Measurements from ENCODE around the gene RAMP3. TPM values are rescaled to one million over a fixed set of nuclear protein-coding genes. Genes with fewer than 3 reads are reported as not detected.
"Not testable (repeated sequence)": the region's sequence is repeated elsewhere in the genome, so short reads cannot be mapped to it uniquely, and the experiment has no call there.

Gene RAMP3
- total RNA-seq = not detected
- polyA plus RNA-seq = not detected

DNA sequence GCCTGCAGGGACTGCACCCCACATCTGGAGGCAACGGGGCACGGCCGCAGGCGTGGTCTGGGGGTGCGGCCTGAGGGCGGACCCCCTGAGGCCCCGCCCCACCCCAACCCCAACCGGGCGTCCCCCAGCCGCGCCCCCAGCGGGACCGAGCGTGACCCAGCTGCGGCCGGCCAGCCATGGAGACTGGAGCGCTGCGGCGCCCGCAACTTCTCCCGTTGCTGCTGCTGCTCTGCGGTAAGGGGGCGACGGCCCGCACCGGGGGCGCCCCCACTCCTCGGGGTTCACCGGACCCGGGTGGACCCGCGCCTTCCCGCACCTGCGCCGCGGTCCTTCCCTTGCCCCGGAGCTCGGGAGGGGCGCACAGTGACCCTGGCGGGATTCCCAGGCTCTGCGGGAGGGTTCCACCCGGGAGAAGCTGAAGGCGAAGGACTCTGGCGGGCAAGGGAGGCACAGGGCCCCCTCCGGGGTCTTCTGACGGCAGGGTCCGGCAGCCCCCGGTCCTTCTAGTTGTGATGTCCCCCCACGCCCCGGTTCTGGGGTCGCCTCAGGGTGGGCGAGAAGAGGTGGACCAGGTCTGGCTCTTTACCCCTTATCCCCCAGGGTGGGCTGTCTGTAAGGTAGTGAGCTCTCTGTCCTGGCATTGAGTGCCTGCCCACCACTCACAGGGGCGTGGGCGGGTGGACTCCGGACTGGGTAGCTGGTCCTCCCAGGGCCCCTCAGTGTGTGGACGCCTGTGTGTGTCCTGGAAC, at the start of gene RAMP3:
RAMP3 (plus strand) TSS at position 139 of the 749 bp plus-strand sequence; CDS start at position 177, 38 bp downstream.
- Histone ChIP-seq H3K27me3 (ENCODE audit: control insufficient read depth, insufficient read depth, low read length) (peaks cover 11% of the 10 kb centered on the region), H3K27ac (ENCODE audit: insufficient read depth, low read length, poor library complexity, severe bottlenecking) (no peak within 1 kb of the TSS), H3K4me1 (ENCODE audit: control insufficient read depth, insufficient read depth, low read length, poor library complexity, severe bottlenecking) (no peaks in the 10 kb centered on the region), H3K4me3 (ENCODE audit: low read depth, low read length) (no peak within 1 kb of the TSS), H3K9me3 (ENCODE audit: control insufficient read depth in 2 of 2, low read length in 2 of 2) (no peaks in the 10 kb centered on the region), H3K36me3 (ENCODE audit: control insufficient read depth, insufficient read depth, low read length) (no peaks in the 10 kb centered on the region)
- DNase-seq = no peak
- Mint-ChIP-seq H3K36me3 (no peaks in the 10 kb centered on the region), H3K27ac (no peak within 1 kb of the TSS), H3K4me3 (no peak within 1 kb of the TSS), H3K27me3 (peaks cover 34% of the 10 kb centered on the region), H3K4me1 (peaks cover 0 to 17% (median 6%) of the 10 kb centered on the region in 4 donors), H3K9me3 (no peaks in the 10 kb centered on the region)
- ATAC-seq (ENCODE audit: low read depth in 2 of 2) = no peak

GRCh38 chr7:45108863-45109262, 48.7 kb upstream of the RAMP3 start:
- H3K4me1 Mint-ChIP-seq = peaks cover 20 to 54% (median 32%) of the 10 kb centered on the region in 4 donors
- H3K36me3 ChIP-seq (ENCODE audit: control insufficient read depth, insufficient read depth, low read length) = peaks cover 56% of the 10 kb centered on the region
- peak overlapping the region in 1 of 3 donors; percentile 60 for H3K27ac Mint-ChIP-seq
- no peak overlapping the region for H3K27ac ChIP-seq (ENCODE audit: insufficient read depth, low read length, poor library complexity, severe bottlenecking)
- no peak for ATAC-seq (ENCODE audit: low read depth in 2 of 2)
- no peak for DNase-seq
- peaks cover 14% of the 10 kb centered on the region for H3K27me3 Mint-ChIP-seq
- H3K4me3 Mint-ChIP-seq = peak overlapping the region; percentile 9 to 46 (median 30)
- peaks cover 0 to 1% (median 0%) of the 10 kb centered on the region in 7 donors for H3K9me3 Mint-ChIP-seq
- H3K4me3 ChIP-seq (ENCODE audit: low read depth, low read length) = no peak overlapping the region
- H3K4me1 ChIP-seq (ENCODE audit: control insufficient read depth, insufficient read depth, low read length, poor library complexity, severe bottlenecking) = peaks cover 42% of the 10 kb centered on the region
- peaks cover 15% of the 10 kb centered on the region for H3K36me3 Mint-ChIP-seq
- no peaks in the 10 kb centered on the region for H3K9me3 ChIP-seq (ENCODE audit: control insufficient read depth in 2 of 2, low read length in 2 of 2)
- H3K27me3 ChIP-seq (ENCODE audit: control insufficient read depth, insufficient read depth, low read length) = no peaks in the 10 kb centered on the region

DNA sequence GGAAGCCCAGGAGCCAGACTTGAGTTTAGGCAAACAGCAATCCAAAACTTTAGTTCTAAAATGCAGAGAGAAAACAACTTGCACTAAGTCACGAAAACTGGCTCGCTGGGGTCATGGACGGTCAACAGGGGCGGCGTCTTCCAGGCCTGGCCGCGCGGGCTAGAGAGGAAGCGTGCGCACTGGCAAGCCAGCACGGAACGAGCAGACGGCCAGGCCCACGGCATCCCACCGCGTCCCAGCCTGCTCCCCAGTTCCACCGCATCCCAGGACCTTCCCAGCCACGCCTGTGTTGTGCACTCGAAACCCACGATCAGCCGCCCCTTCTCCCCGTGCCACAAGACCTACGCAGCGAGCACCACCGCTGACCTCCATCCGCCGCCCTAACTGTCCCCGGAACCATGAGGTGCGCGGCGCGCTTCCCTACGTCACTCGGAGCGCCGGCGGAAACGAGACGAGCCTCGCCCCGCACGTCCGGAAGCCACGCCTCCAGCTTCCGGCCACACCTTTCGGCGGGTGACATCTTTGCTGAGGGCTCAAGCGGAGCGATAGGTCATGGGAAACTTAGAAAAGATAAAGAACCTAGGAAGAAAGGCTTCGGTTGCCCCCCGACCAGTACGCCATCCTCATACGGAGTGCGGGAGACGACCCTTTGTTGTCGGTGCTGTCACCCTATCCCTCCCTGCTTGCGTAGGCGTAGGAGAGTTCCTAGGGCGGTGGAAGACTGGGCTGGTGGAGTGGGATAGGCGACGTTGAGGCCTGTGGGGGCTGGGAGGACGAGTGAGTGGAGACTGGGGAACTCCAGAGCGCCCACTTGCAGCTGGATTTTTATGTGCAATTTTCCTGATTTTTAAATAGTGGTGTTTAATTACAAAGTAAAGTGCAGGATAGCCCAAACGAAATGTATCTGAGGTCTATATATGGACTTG, 46.0 kb upstream of the RAMP3 start, which contains the start of gene TBRG4:
TBRG4 (minus strand) TSS at position 400 of the 926 bp plus-strand sequence. CDS start 2,460 bp downstream, outside the sequence.
- peaks cover 26% of the 10 kb centered on the region for H3K27me3 Mint-ChIP-seq
- peak within 1 kb of the TSS; percentile 99 to 100 (median 99) for H3K27ac Mint-ChIP-seq
- ATAC-seq (ENCODE audit: low read depth in 2 of 2) = peak; percentile 92 to 96
- Histone ChIP-seq H3K9me3 (ENCODE audit: control insufficient read depth in 2 of 2, low read length in 2 of 2) (no peaks in the 10 kb centered on the region), H3K4me3 (ENCODE audit: low read depth, low read length) (peak within 1 kb of the TSS; percentile 83), H3K36me3 (ENCODE audit: control insufficient read depth, insufficient read depth, low read length) (peaks cover 29% of the 10 kb centered on the region), H3K27me3 (ENCODE audit: control insufficient read depth, insufficient read depth, low read length) (peaks cover 18% of the 10 kb centered on the region), H3K27ac (ENCODE audit: insufficient read depth, low read length, poor library complexity, severe bottlenecking) (peak within 1 kb of the TSS; percentile 96), H3K4me1 (ENCODE audit: control insufficient read depth, insufficient read depth, low read length, poor library complexity, severe bottlenecking) (peaks cover 35% of the 10 kb centered on the region)
- DNase-seq = peak; percentile 91 to 97 (median 93)
- H3K4me3 Mint-ChIP-seq = peak within 1 kb of the TSS; percentile 91 to 96 (median 94)
- peaks cover 0 to 1% (median 0%) of the 10 kb centered on the region in 7 donors for H3K9me3 Mint-ChIP-seq
- H3K36me3 Mint-ChIP-seq = peaks cover 15% of the 10 kb centered on the region
- H3K4me1 Mint-ChIP-seq = peaks cover 20 to 53% (median 31%) of the 10 kb centered on the region in 4 donors

- no peaks in the 10 kb centered on the region for H3K9me3 ChIP-seq (ENCODE audit: control insufficient read depth in 2 of 2, low read length in 2 of 2)
- H3K27ac ChIP-seq (ENCODE audit: insufficient read depth, low read length, poor library complexity, severe bottlenecking) = no peak overlapping the region
- ATAC-seq (ENCODE audit: low read depth in 2 of 2) (no peak), DNase-seq (no peak)
- H3K4me3 Mint-ChIP-seq = peak overlapping the region; percentile 91 to 96 (median 94)
- peaks cover 0 to 1% (median 0%) of the 10 kb centered on the region in 7 donors for H3K9me3 Mint-ChIP-seq
- peaks cover 18% of the 10 kb centered on the region for H3K36me3 ChIP-seq (ENCODE audit: control insufficient read depth, insufficient read depth, low read length)
- H3K27ac Mint-ChIP-seq = peak overlapping the region; percentile 61 to 99 (median 99)
- H3K27me3 Mint-ChIP-seq = peaks cover 32% of the 10 kb centered on the region
- peaks cover 29% of the 10 kb centered on the region for H3K4me1 ChIP-seq (ENCODE audit: control insufficient read depth, insufficient read depth, low read length, poor library complexity, severe bottlenecking)
- H3K4me1 Mint-ChIP-seq = peaks cover 15 to 43% (median 26%) of the 10 kb centered on the region in 4 donors
- H3K27me3 ChIP-seq (ENCODE audit: control insufficient read depth, insufficient read depth, low read length) = peaks cover 22% of the 10 kb centered on the region
- no peak overlapping the region for H3K4me3 ChIP-seq (ENCODE audit: low read depth, low read length)
- peaks cover 10% of the 10 kb centered on the region for H3K36me3 Mint-ChIP-seq
Measured at GRCh38 chr7:45112648-45113047, 44.9 kb upstream of the RAMP3 start.

DNA sequence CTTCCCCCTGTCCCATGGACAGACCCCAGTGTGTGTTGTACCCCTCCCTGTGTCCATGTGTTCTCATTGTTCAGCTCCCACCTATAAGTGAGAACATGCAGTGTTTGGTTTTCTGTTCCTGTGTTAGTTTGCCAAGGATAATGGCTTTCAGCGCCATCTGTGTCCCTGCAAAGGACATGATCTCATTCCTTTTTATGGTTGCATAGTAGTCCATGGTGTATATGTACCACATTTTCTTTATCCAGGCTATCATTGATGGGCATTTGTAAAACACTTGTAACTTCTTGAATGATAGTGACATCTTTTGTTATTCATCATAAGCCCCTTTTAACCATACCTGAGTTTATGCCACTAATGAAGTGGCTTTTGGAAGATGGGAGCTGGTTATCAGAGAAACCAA, 43.3 kb upstream of the RAMP3 start:
- peaks cover 16% of the 10 kb centered on the region for H3K4me1 ChIP-seq (ENCODE audit: control insufficient read depth, insufficient read depth, low read length, poor library complexity, severe bottlenecking)
- Mint-ChIP-seq H3K27ac (peak overlapping the region in 1 of 3 donors; percentile 65), H3K4me3 (peak overlapping the region in 3 of 4 donors; percentile 29 to 59 (median 52)), H3K4me1 (peaks cover 8 to 29% (median 18%) of the 10 kb centered on the region in 4 donors), H3K27me3 (peaks cover 37% of the 10 kb centered on the region)
- H3K27ac ChIP-seq (ENCODE audit: insufficient read depth, low read length, poor library complexity, severe bottlenecking); H3K36me3 ChIP-seq (ENCODE audit: control insufficient read depth, insufficient read depth, low read length); H3K4me3 ChIP-seq (ENCODE audit: low read depth, low read length); H3K36me3 Mint-ChIP-seq; DNase-seq; ATAC-seq (ENCODE audit: low read depth in 2 of 2); H3K9me3 Mint-ChIP-seq; H3K9me3 ChIP-seq (ENCODE audit: control insufficient read depth in 2 of 2, low read length in 2 of 2): not testable (repeated sequence)
- peaks cover 22% of the 10 kb centered on the region for H3K27me3 ChIP-seq (ENCODE audit: control insufficient read depth, insufficient read depth, low read length)

GRCh38 chr7:45114926-45115325, 42.7 kb upstream of the RAMP3 start:
- peaks cover 3% of the 10 kb centered on the region for H3K36me3 Mint-ChIP-seq
- no peak for ATAC-seq (ENCODE audit: low read depth in 2 of 2)

DNA sequence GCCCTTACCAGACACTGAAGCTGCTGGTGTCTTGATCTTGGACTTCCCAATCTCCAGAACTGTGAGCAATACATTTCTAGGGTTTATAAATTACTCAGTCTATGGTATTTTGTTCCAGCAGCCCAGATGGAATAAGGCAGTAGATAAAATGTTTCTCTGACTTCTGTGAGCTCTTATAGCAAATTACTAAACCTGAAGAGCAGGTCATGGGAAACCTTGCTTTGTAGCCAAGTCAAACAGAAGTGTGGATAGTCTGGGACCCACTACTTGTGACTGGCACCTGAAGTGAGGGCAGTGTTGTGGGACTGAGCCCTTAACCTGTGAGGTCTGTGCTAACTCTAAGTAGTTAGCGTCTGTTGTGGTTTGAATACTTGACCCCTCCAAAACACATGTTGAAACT, 41.5 kb upstream of the RAMP3 start:
- no peak overlapping the region for H3K4me3 ChIP-seq (ENCODE audit: low read depth, low read length)
- H3K36me3 ChIP-seq (ENCODE audit: control insufficient read depth, insufficient read depth, low read length) = no peaks in the 10 kb centered on the region
- H3K27me3 Mint-ChIP-seq = peaks cover 37% of the 10 kb centered on the region
- peaks cover 3% of the 10 kb centered on the region for H3K36me3 Mint-ChIP-seq
- ATAC-seq (ENCODE audit: low read depth in 2 of 2) (no peak), DNase-seq (no peak)
- peak overlapping the region in 2 of 4 donors; percentile 15 to 44 for H3K4me3 Mint-ChIP-seq
- peaks cover 22% of the 10 kb centered on the region for H3K27me3 ChIP-seq (ENCODE audit: control insufficient read depth, insufficient read depth, low read length)
- no peak overlapping the region for H3K27ac ChIP-seq (ENCODE audit: insufficient read depth, low read length, poor library complexity, severe bottlenecking)
- peaks cover 5 to 17% (median 9%) of the 10 kb centered on the region in 4 donors for H3K4me1 Mint-ChIP-seq
- peaks cover 0 to 1% (median 0%) of the 10 kb centered on the region in 7 donors for H3K9me3 Mint-ChIP-seq
- H3K9me3 ChIP-seq (ENCODE audit: control insufficient read depth in 2 of 2, low read length in 2 of 2) = no peaks in the 10 kb centered on the region
- peaks cover 1% of the 10 kb centered on the region for H3K4me1 ChIP-seq (ENCODE audit: control insufficient read depth, insufficient read depth, low read length, poor library complexity, severe bottlenecking)
- H3K27ac Mint-ChIP-seq = no peak overlapping the region

More at GRCh38 chr7:45114926-45115325, 42.7 kb upstream of the RAMP3 start:
- Mint-ChIP-seq H3K27ac (no peak overlapping the region), H3K27me3 (peaks cover 37% of the 10 kb centered on the region), H3K9me3 (peaks cover 0 to 1% (median 0%) of the 10 kb centered on the region in 7 donors), H3K4me1 (peaks cover 10 to 28% (median 17%) of the 10 kb centered on the region in 4 donors), H3K4me3 (peak overlapping the region in 1 of 4 donors; percentile 6)
- peaks cover 22% of the 10 kb centered on the region for H3K27me3 ChIP-seq (ENCODE audit: control insufficient read depth, insufficient read depth, low read length)
- no peak overlapping the region for H3K27ac ChIP-seq (ENCODE audit: insufficient read depth, low read length, poor library complexity, severe bottlenecking)
- H3K4me3 ChIP-seq (ENCODE audit: low read depth, low read length) = no peak overlapping the region
- H3K4me1 ChIP-seq (ENCODE audit: control insufficient read depth, insufficient read depth, low read length, poor library complexity, severe bottlenecking) = peaks cover 12% of the 10 kb centered on the region
- DNase-seq = no peak
- no peaks in the 10 kb centered on the region for H3K36me3 ChIP-seq (ENCODE audit: control insufficient read depth, insufficient read depth, low read length)
- H3K9me3 ChIP-seq (ENCODE audit: control insufficient read depth in 2 of 2, low read length in 2 of 2) = no peaks in the 10 kb centered on the region
